SK-N-SH treated with all-trans-retinoic acid at 6 μM for 48 hours (cell line): ENCODE data around the gene CHAC1.

Experiments used
- ARNTL ChIP-seq: fragments of 450-650 bp; formaldehyde crosslinking; IDR thresholded peaks from 2 replicates; pipeline ENCODE4 v1.5.0; 2020; ENCODE audit warnings: low read depth, mild to moderate bottlenecking, moderate library complexity, borderline replicate concordance
- BACH2 ChIP-seq: fragments of 250-450 bp; sonication (Bioruptor Pico); IDR thresholded peaks from 2 replicates; pipeline ENCODE4 v1.9.0; 2021; ENCODE audit warnings: mild to moderate bottlenecking, borderline replicate concordance
- CREB5 ChIP-seq: fragments of 250-450 bp; sonication (Bioruptor Pico); IDR thresholded peaks from 2 replicates; pipeline ENCODE4 v1.5.1; 2020; ENCODE audit warnings: low read depth, mild to moderate bottlenecking, moderate library complexity
- CSDC2 ChIP-seq: fragments of 250-450 bp; sonication (Bioruptor Pico); IDR thresholded peaks from 2 replicates; pipeline ENCODE4 v1.5.0; 2020; ENCODE audit warnings: mild to moderate bottlenecking, moderate library complexity
- POU6F1 ChIP-seq: fragments of 250-450 bp; sonication (Bioruptor Pico); IDR thresholded peaks from 2 replicates; pipeline ENCODE4 v1.8.0; 2021; ENCODE audit warnings: low read depth, mild to moderate bottlenecking, moderate library complexity, borderline replicate concordance
- RARB ChIP-seq: fragments of 250-450 bp; sonication (Bioruptor Pico); IDR thresholded peaks from 2 replicates; pipeline ENCODE4 v1.8.0; 2021; ENCODE audit warnings: mild to moderate bottlenecking, moderate library complexity
- TCF4 ChIP-seq: fragments of 250-450 bp; sonication (Bioruptor Pico); IDR thresholded peaks from 2 replicates; pipeline ENCODE4 v1.8.0; 2021; ENCODE audit warnings: mild to moderate bottlenecking, moderate library complexity, borderline replicate concordance
- ZFP3 ChIP-seq: fragments of 250-450 bp; sonication (Bioruptor Pico); IDR thresholded peaks from 2 replicates; pipeline ENCODE4 v1.5.0; 2020; ENCODE audit warnings: mild to moderate bottlenecking, moderate library complexity
- ZFP30 ChIP-seq: fragments of 450-650 bp; formaldehyde crosslinking; IDR thresholded peaks from 2 replicates; pipeline ENCODE4 v1.5.0; 2022; ENCODE audit warnings: mild to moderate bottlenecking, moderate library complexity

GRCh38 chr15:41001524-41002214 is 48.4 kb downstream of the CHAC1 start:
- TF ChIP-seq POU6F1 (CRISPR knock-in tag), result no peak
- TF ChIP-seq ZFP30 (CRISPR knock-in tag), result no peak
- TF ChIP-seq ARNTL, result no peak
- no peak for TF ChIP-seq BACH2 (CRISPR knock-in tag)
- TF ChIP-seq CREB5, result no peak
- TF ChIP-seq TCF4, result no peak
- TF ChIP-seq CSDC2, result no peak
- no peak for TF ChIP-seq RARB (CRISPR knock-in tag)
- no peak for TF ChIP-seq ZFP3 (CRISPR knock-in tag)
